HG03066 (cell line): ENCODE data around the gene C19orf73.
"Not testable (repeated sequence)": the region's sequence is repeated elsewhere in the genome, so short reads cannot be mapped to it uniquely, and the experiment has no call there.

ENCODE experiments used
- ATAC-seq: cut with Tn5 transposase; IDR thresholded peaks from one replicate; pipeline ENCODE4 v1.9.1; 2021; ENCODE audit warnings: low read depth; ENCODE audit not compliant: unreplicated experiment

C19orf73 gene

GRCh38 chr19:49149652-49150105 is 30.7 kb upstream of the C19orf73 start:
- no peak for ATAC-seq

- ATAC-seq: no peak
These were observed 30.1 kb upstream of the C19orf73 start for GRCh38 chr19:49148784-49149651.

- ATAC-seq: no peak
These were observed 29.2 kb upstream of the C19orf73 start for GRCh38 chr19:49148044-49148682.

GRCh38 chr19:49146408-49146770 is 27.4 kb upstream of the C19orf73 start:
- ATAC-seq: not testable (repeated sequence)

GRCh38 chr19:49145573-49146407 is 26.8 kb upstream of the C19orf73 start:
- no peak for ATAC-seq

- ATAC-seq: no peak
These were observed 24.0 kb upstream of the C19orf73 start for GRCh38 chr19:49142866-49143335.

- ATAC-seq: no peak
These were observed 22.4 kb upstream of the C19orf73 start for GRCh38 chr19:49141352-49141751.

- ATAC-seq: no peak
These were observed 22.0 kb upstream of the C19orf73 start for GRCh38 chr19:49140951-49141350.

GRCh38 chr19:49136771-49137171 is 17.8 kb upstream of the C19orf73 start:
- ATAC-seq: no peak

- ATAC-seq: no peak
These were observed 16.7 kb upstream of the C19orf73 start for GRCh38 chr19:49135686-49136085.

- ATAC-seq: no peak
These were observed 14.9 kb upstream of the C19orf73 start for GRCh38 chr19:49133621-49134454.

- no peak for ATAC-seq
These were observed 14.1 kb upstream of the C19orf73 start for GRCh38 chr19:49132974-49133609.

- no peak for ATAC-seq
These were observed 11.4 kb upstream of the C19orf73 start for GRCh38 chr19:49130325-49130724.

GRCh38 chr19:49129238-49129583 is 10.3 kb upstream of the C19orf73 start:
- ATAC-seq: no peak

- ATAC-seq: no peak
These were observed 9.7 kb upstream of the C19orf73 start for GRCh38 chr19:49128545-49129237.

- ATAC-seq: peak; percentile 93
These were observed 9.0 kb upstream of the C19orf73 start for GRCh38 chr19:49127674-49128544.

- not testable (repeated sequence) for ATAC-seq
These were observed 8.3 kb upstream of the C19orf73 start for GRCh38 chr19:49127225-49127624.

- ATAC-seq: no peak
These were observed 7.6 kb upstream of the C19orf73 start for GRCh38 chr19:49126575-49126974.
